SK-N-MC (cell line): ENCODE measurements around the gene ARFRP1.

Experiments used
- EZH2 ChIP-seq: fragments of 200-600 bp; sonication (generic); IDR thresholded peaks from one replicate; pipeline ENCODE4 v1.6.1; 2017; ENCODE audit warnings: antibody characterized with exemption
- POLR2AphosphoS5 ChIP-seq: IDR thresholded peaks from 2 replicates; pipeline ENCODE4 v1.6.1; 2012; ENCODE audit warnings: mild to moderate bottlenecking, low read depth, low read length, borderline replicate concordance

DNA sequence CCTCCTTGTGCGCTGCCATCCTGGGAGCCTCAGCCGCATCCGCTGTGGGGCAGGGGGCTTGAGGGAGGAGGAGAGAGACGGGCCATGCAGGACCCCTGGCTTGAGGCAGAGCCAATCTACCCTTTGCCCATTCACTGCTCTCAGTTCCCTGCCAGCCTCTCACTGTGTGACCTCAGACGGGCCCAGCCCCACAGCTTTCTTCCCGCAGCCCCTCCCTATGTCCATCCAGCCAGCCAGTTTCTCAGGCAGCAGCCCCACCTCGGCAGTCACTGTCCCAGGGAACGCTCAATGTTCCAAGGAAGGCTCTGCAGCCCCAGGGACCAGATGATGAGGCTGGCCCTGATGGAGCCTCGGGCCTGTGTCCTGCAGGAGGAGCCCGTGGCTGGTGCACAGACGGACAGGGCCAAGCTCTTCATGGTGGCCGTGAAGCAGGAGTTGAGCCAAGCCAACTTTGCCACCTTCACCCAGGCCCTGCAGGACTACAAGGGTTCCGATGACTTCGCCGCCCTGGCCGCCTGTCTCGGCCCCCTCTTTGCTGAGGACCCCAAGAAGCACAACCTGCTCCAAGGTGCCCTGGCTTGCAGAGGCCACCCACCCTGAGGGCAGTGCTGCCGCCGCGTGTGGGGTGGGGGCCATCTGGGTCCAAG, 15.2 kb downstream of the ARFRP1 start:
- TF ChIP-seq POLR2AphosphoS5, result no peak
- TF ChIP-seq EZH2, result no peak
